ENCODE data around the gene RYR3. TPM values are rescaled to one million over a fixed set of nuclear protein-coding genes. Genes with fewer than 3 reads are reported as not detected.

The RYR3 gene
- total and polyA plus RNA-seq, 2 donors: 1.4 to 10.4 TPM

- H3K4me3 ChIP-seq (ENCODE audit: low read length in 2 of 2): no peak overlapping the region
- no peaks in the 10 kb centered on the region for H3K27me3 ChIP-seq (ENCODE audit: control insufficient read depth in 2 of 2, insufficient read depth in 1 of 2, low read length in 1 of 2)
- no peaks in the 10 kb centered on the region for H3K9me3 ChIP-seq (ENCODE audit: control insufficient read depth in 2 of 2, insufficient read depth in 1 of 2, low read length in 1 of 2)
- DNase-seq (ENCODE audit: low read depth in 6 of 9, low spot score in 9 of 9): no peak
- 92% methylated on average over 10 of the region's 10 CpGs for WGBS
- no peak overlapping the region for H3K27ac ChIP-seq (ENCODE audit: low read depth in 1 of 2, low read length in 1 of 2)
- H3K36me3 ChIP-seq (ENCODE audit: control insufficient read depth in 2 of 2, insufficient read depth in 2 of 2, low read length in 1 of 2): no peaks in the 10 kb centered on the region
- no peaks in the 10 kb centered on the region for H3K4me1 ChIP-seq (ENCODE audit: control insufficient read depth in 2 of 2, insufficient read depth in 2 of 2, low read length in 2 of 2)
Measured at GRCh38 chr15:33539825-33540573, 229.2 kb downstream of the RYR3 start.

GRCh38 chr15:33543957-33544356, 233.2 kb downstream of the RYR3 start:
- Histone ChIP-seq H3K9me3 (ENCODE audit: control insufficient read depth in 2 of 2, insufficient read depth in 1 of 2, low read length in 1 of 2) (no peaks in the 10 kb centered on the region), H3K4me1 (ENCODE audit: control insufficient read depth in 2 of 2, insufficient read depth in 2 of 2, low read length in 2 of 2) (no peaks in the 10 kb centered on the region), H3K36me3 (ENCODE audit: control insufficient read depth in 2 of 2, insufficient read depth in 2 of 2, low read length in 1 of 2) (no peaks in the 10 kb centered on the region), H3K4me3 (ENCODE audit: low read length in 2 of 2) (no peak overlapping the region), H3K27ac (ENCODE audit: low read depth in 1 of 2, low read length in 1 of 2) (no peak overlapping the region), H3K27me3 (ENCODE audit: control insufficient read depth in 2 of 2, insufficient read depth in 1 of 2, low read length in 1 of 2) (no peaks in the 10 kb centered on the region)
- 92% methylated on average over 3 of the region's 3 CpGs for WGBS
- no peak for DNase-seq (ENCODE audit: low read depth in 6 of 9, low spot score in 9 of 9)

GRCh38 chr15:33545866-33546265, 235.1 kb downstream of the RYR3 start:
- Histone ChIP-seq H3K4me1 (ENCODE audit: control insufficient read depth in 2 of 2, insufficient read depth in 2 of 2, low read length in 2 of 2) (no peaks in the 10 kb centered on the region), H3K36me3 (ENCODE audit: control insufficient read depth in 2 of 2, insufficient read depth in 2 of 2, low read length in 1 of 2) (no peaks in the 10 kb centered on the region), H3K4me3 (ENCODE audit: low read length in 2 of 2) (no peak overlapping the region), H3K27me3 (ENCODE audit: control insufficient read depth in 2 of 2, insufficient read depth in 1 of 2, low read length in 1 of 2) (no peaks in the 10 kb centered on the region), H3K9me3 (ENCODE audit: control insufficient read depth in 2 of 2, insufficient read depth in 1 of 2, low read length in 1 of 2) (no peaks in the 10 kb centered on the region), H3K27ac (ENCODE audit: low read depth in 1 of 2, low read length in 1 of 2) (no peak overlapping the region)
- 92% methylated on average over 3 of the region's 3 CpGs for WGBS
- DNase-seq (ENCODE audit: low read depth in 6 of 9, low spot score in 9 of 9): no peak

- no peaks in the 10 kb centered on the region for H3K27me3 ChIP-seq (ENCODE audit: control insufficient read depth in 2 of 2, insufficient read depth in 1 of 2, low read length in 1 of 2)
- no peaks in the 10 kb centered on the region for H3K9me3 ChIP-seq (ENCODE audit: control insufficient read depth in 2 of 2, insufficient read depth in 1 of 2, low read length in 1 of 2)
- H3K4me3 ChIP-seq (ENCODE audit: low read length in 2 of 2): no peak overlapping the region
- H3K36me3 ChIP-seq (ENCODE audit: control insufficient read depth in 2 of 2, insufficient read depth in 2 of 2, low read length in 1 of 2): no peaks in the 10 kb centered on the region
- H3K27ac ChIP-seq (ENCODE audit: low read depth in 1 of 2, low read length in 1 of 2): no peak overlapping the region
- no peaks in the 10 kb centered on the region for H3K4me1 ChIP-seq (ENCODE audit: control insufficient read depth in 2 of 2, insufficient read depth in 2 of 2, low read length in 2 of 2)
- peak in 4 of 9 donors; percentile 15 to 47 (median 30) for DNase-seq (ENCODE audit: low read depth in 6 of 9, low spot score in 9 of 9)
- WGBS: 41% methylated on average over 5 of the region's 5 CpGs
Measured at GRCh38 chr15:33547876-33548275, 237.1 kb downstream of the RYR3 start.

GRCh38 chr15:33551860-33552259, 241.1 kb downstream of the RYR3 start:
- H3K9me3 ChIP-seq (ENCODE audit: control insufficient read depth in 2 of 2, insufficient read depth in 1 of 2, low read length in 1 of 2): no peaks in the 10 kb centered on the region
- 59% methylated on average over 6 of the region's 6 CpGs for WGBS
- no peaks in the 10 kb centered on the region for H3K36me3 ChIP-seq (ENCODE audit: control insufficient read depth in 2 of 2, insufficient read depth in 2 of 2, low read length in 1 of 2)

GRCh38 chr15:33553157-33553556, 242.4 kb downstream of the RYR3 start:
- Histone ChIP-seq H3K4me1 (ENCODE audit: control insufficient read depth in 2 of 2, insufficient read depth in 2 of 2, low read length in 2 of 2) (no peaks in the 10 kb centered on the region), H3K4me3 (ENCODE audit: low read length in 2 of 2) (no peak overlapping the region), H3K27ac (ENCODE audit: low read depth in 1 of 2, low read length in 1 of 2) (no peak overlapping the region), H3K9me3 (ENCODE audit: control insufficient read depth in 2 of 2, insufficient read depth in 1 of 2, low read length in 1 of 2) (no peaks in the 10 kb centered on the region), H3K36me3 (ENCODE audit: control insufficient read depth in 2 of 2, insufficient read depth in 2 of 2, low read length in 1 of 2) (no peaks in the 10 kb centered on the region), H3K27me3 (ENCODE audit: control insufficient read depth in 2 of 2, insufficient read depth in 1 of 2, low read length in 1 of 2) (no peaks in the 10 kb centered on the region)
- no peak for DNase-seq (ENCODE audit: low read depth in 6 of 9, low spot score in 9 of 9)
- 94% methylated on average over 4 of the region's 4 CpGs for whole genome bisulfite sequencing

More at GRCh38 chr15:33551860-33552259, 241.1 kb downstream of the RYR3 start:
- Histone ChIP-seq H3K27ac (ENCODE audit: low read depth in 1 of 2, low read length in 1 of 2) (no peak overlapping the region), H3K27me3 (ENCODE audit: control insufficient read depth in 2 of 2, insufficient read depth in 1 of 2, low read length in 1 of 2) (no peaks in the 10 kb centered on the region), H3K4me3 (ENCODE audit: low read length in 2 of 2) (no peak overlapping the region), H3K4me1 (ENCODE audit: control insufficient read depth in 2 of 2, insufficient read depth in 2 of 2, low read length in 2 of 2) (no peaks in the 10 kb centered on the region)
- no peak for DNase-seq (ENCODE audit: low read depth in 6 of 9, low spot score in 9 of 9)

GRCh38 chr15:33559207-33559890, 248.6 kb downstream of the RYR3 start:
- 80% methylated on average over 3 of the region's 3 CpGs for WGBS
- DNase-seq (ENCODE audit: low read depth in 6 of 9, low spot score in 9 of 9): peak in 1 of 9 donors; percentile 5

GRCh38 chr15:33561407-33561806, 250.6 kb downstream of the RYR3 start:
- Histone ChIP-seq H3K4me3 (ENCODE audit: low read length in 2 of 2) (no peak overlapping the region), H3K36me3 (ENCODE audit: control insufficient read depth in 2 of 2, insufficient read depth in 2 of 2, low read length in 1 of 2) (no peaks in the 10 kb centered on the region), H3K9me3 (ENCODE audit: control insufficient read depth in 2 of 2, insufficient read depth in 1 of 2, low read length in 1 of 2) (no peaks in the 10 kb centered on the region), H3K27me3 (ENCODE audit: control insufficient read depth in 2 of 2, insufficient read depth in 1 of 2, low read length in 1 of 2) (no peaks in the 10 kb centered on the region), H3K27ac (ENCODE audit: low read depth in 1 of 2, low read length in 1 of 2) (no peak overlapping the region), H3K4me1 (ENCODE audit: control insufficient read depth in 2 of 2, insufficient read depth in 2 of 2, low read length in 2 of 2) (no peaks in the 10 kb centered on the region)
- 77% methylated on average over 3 of the region's 3 CpGs for WGBS
- no peak for DNase-seq (ENCODE audit: low read depth in 6 of 9, low spot score in 9 of 9)

More at GRCh38 chr15:33559207-33559890, 248.6 kb downstream of the RYR3 start:
- Histone ChIP-seq H3K4me3 (ENCODE audit: low read length in 2 of 2) (no peak overlapping the region), H3K27me3 (ENCODE audit: control insufficient read depth in 2 of 2, insufficient read depth in 1 of 2, low read length in 1 of 2) (no peaks in the 10 kb centered on the region), H3K4me1 (ENCODE audit: control insufficient read depth in 2 of 2, insufficient read depth in 2 of 2, low read length in 2 of 2) (no peaks in the 10 kb centered on the region), H3K27ac (ENCODE audit: low read depth in 1 of 2, low read length in 1 of 2) (no peak overlapping the region), H3K9me3 (ENCODE audit: control insufficient read depth in 2 of 2, insufficient read depth in 1 of 2, low read length in 1 of 2) (no peaks in the 10 kb centered on the region), H3K36me3 (ENCODE audit: control insufficient read depth in 2 of 2, insufficient read depth in 2 of 2, low read length in 1 of 2) (no peaks in the 10 kb centered on the region)

GRCh38 chr15:33561967-33562366, 251.2 kb downstream of the RYR3 start:
- Histone ChIP-seq H3K4me3 (ENCODE audit: low read length in 2 of 2) (no peak overlapping the region), H3K9me3 (ENCODE audit: control insufficient read depth in 2 of 2, insufficient read depth in 1 of 2, low read length in 1 of 2) (no peaks in the 10 kb centered on the region), H3K27me3 (ENCODE audit: control insufficient read depth in 2 of 2, insufficient read depth in 1 of 2, low read length in 1 of 2) (no peaks in the 10 kb centered on the region), H3K4me1 (ENCODE audit: control insufficient read depth in 2 of 2, insufficient read depth in 2 of 2, low read length in 2 of 2) (no peaks in the 10 kb centered on the region), H3K36me3 (ENCODE audit: control insufficient read depth in 2 of 2, insufficient read depth in 2 of 2, low read length in 1 of 2) (no peaks in the 10 kb centered on the region), H3K27ac (ENCODE audit: low read depth in 1 of 2, low read length in 1 of 2) (no peak overlapping the region)
- WGBS: 88% methylated on average over 5 of the region's 5 CpGs
- DNase-seq (ENCODE audit: low read depth in 6 of 9, low spot score in 9 of 9): no peak
